Measurements from ENCODE around the gene TRIM56.

- TF ChIP-seq CTCF (IDR thresholded peaks at IDR 0.05 in 4 of 5, conservative IDR thresholded peaks at IDR 0.05 in 1 of 5) (no peak), POLR2A (IDR thresholded peaks at IDR 0.05) (peak in 1 of 2 donors; percentile 15)
Measured at GRCh38 chr7:101099969-101100781, 14.9 kb downstream of the TRIM56 start.

All from gastrocnemius medialis (tissue), 4 donors.